Stimulated activated CD4-positive, alpha-beta T cell treated with anti-CD3 and anti-CD28 coated beads, Interleukin-12 subunit alpha, Interleukin-12 subunit beta, amount 100 ng/mL, for 48 hours (primary cell): ENCODE results near the gene PPP1R15B.

Experiments
- DNase-seq, 3 donors: peaks; one replicate each; pipeline ENCODE4 v3.0.0-alpha.2; 2020; ENCODE audit warnings: low read depth in 2 of 3, low spot score in 1 of 3

Gene PPP1R15B

GRCh38 chr1:204411451-204412204 is at the start of gene PPP1R15B:
PPP1R15B (minus strand) TSS chr1:204411817; CDS start chr1:204411411, 406 bp downstream.
- DNase-seq: peak; percentile 94 to 96 (median 94)

GRCh38 chr1:204460346-204460745 is 48.7 kb upstream of the PPP1R15B start:
- no peak for DNase-seq

- no peak for DNase-seq
These were observed 48.1 kb upstream of the PPP1R15B start for GRCh38 chr1:204459706-204460105.

- DNase-seq: no peak
These were observed 46.0 kb upstream of the PPP1R15B start for GRCh38 chr1:204457666-204458065.

- no peak for DNase-seq
These were observed 45.3 kb upstream of the PPP1R15B start for GRCh38 chr1:204456826-204457442.

- no peak for DNase-seq
These were observed 44.2 kb upstream of the PPP1R15B start for GRCh38 chr1:204455831-204456145.

- DNase-seq: no peak
These were observed 43.6 kb upstream of the PPP1R15B start for GRCh38 chr1:204455063-204455830.

- no peak for DNase-seq
These were observed 42.9 kb upstream of the PPP1R15B start for GRCh38 chr1:204454476-204454875.

GRCh38 chr1:204453141-204453772 is 41.6 kb upstream of the PPP1R15B start:
- DNase-seq: peak; percentile 37 to 45 (median 37)

GRCh38 chr1:204451352-204452124 is 39.9 kb upstream of the PPP1R15B start:
- DNase-seq: no peak

GRCh38 chr1:204450461-204451257 is 39.0 kb upstream of the PPP1R15B start:
- DNase-seq: no peak

GRCh38 chr1:204449678-204450280 is 38.2 kb upstream of the PPP1R15B start:
- DNase-seq: no peak

GRCh38 chr1:204448991-204449677 is 37.5 kb upstream of the PPP1R15B start:
- no peak for DNase-seq

GRCh38 chr1:204448344-204448964 is 36.8 kb upstream of the PPP1R15B start:
- DNase-seq: no peak

- DNase-seq: no peak
These were observed 36.1 kb upstream of the PPP1R15B start for GRCh38 chr1:204447736-204448135.

- no peak for DNase-seq
These were observed 35.6 kb upstream of the PPP1R15B start for GRCh38 chr1:204447190-204447589.

GRCh38 chr1:204446413-204447111 is 34.9 kb upstream of the PPP1R15B start:
- peak; percentile 55 to 70 (median 61) for DNase-seq

- DNase-seq: peak; percentile 47 to 63 (median 54)
These were observed 34.3 kb upstream of the PPP1R15B start for GRCh38 chr1:204445860-204446412.
